Smooth muscle cell (in vitro differentiated cells): ENCODE results near the gene ALG8. TPM values are rescaled to one million over a fixed set of nuclear protein-coding genes. Genes with fewer than 3 reads are reported as not detected.
"Not testable (repeated sequence)": the region's sequence is repeated elsewhere in the genome, so short reads cannot be mapped to it uniquely, and the experiment has no call there.

Source experiments
- DNase-seq: peaks from one replicate; lab custom pipeline; 2025; ENCODE audit not compliant: unreplicated experiment; lab: John Stamatoyannopoulos, UW
- H2AFZ ChIP-seq: fragments of 200-600 bp; sonication (generic); 2 replicates; pipeline ENCODE4 v1.6.0; 2016; ENCODE audit warnings: antibody characterized with exemption, low read depth, mild to moderate bottlenecking
- H3F3A ChIP-seq: fragments of 200-600 bp; sonication (generic); 2 replicates; pipeline ENCODE4 v1.6.0; 2017; ENCODE audit warnings: antibody characterized with exemption, low read depth
- H3K27ac ChIP-seq: fragments of 200-600 bp; sonication (generic); 2 replicates; pipeline ENCODE4 v1.5.1; 2016; ENCODE audit warnings: low read depth, mild to moderate bottlenecking
- H3K27me3 ChIP-seq: fragments of 200-600 bp; sonication (generic); 2 replicates; pipeline ENCODE4 v1.6.1; 2016; ENCODE audit warnings: low read depth, mild to moderate bottlenecking
- H3K36me3 ChIP-seq: fragments of 200-600 bp; sonication (generic); 2 replicates; pipeline ENCODE4 v1.5.1; 2016; ENCODE audit warnings: low read depth
- H3K4me1 ChIP-seq: fragments of 200-600 bp; sonication (generic); 2 replicates; pipeline ENCODE4 v1.5.1; 2016; ENCODE audit warnings: low read depth
- H3K4me2 ChIP-seq: fragments of 200-600 bp; sonication (generic); 2 replicates; pipeline ENCODE4 v1.6.0; 2016; ENCODE audit warnings: mild to moderate bottlenecking
- H3K4me3 ChIP-seq: fragments of 200-600 bp; sonication (generic); 2 replicates; pipeline ENCODE4 v1.5.1; 2016; ENCODE audit warnings: mild to moderate bottlenecking
- H3K79me2 ChIP-seq: fragments of 200-600 bp; sonication (generic); 2 replicates; pipeline ENCODE4 v1.6.0; 2016; ENCODE audit warnings: low read depth, mild to moderate bottlenecking
- H3K9ac ChIP-seq: fragments of 200-600 bp; sonication (generic); 2 replicates; pipeline ENCODE4 v1.6.0; 2016; ENCODE audit warnings: low read depth
- H3K9me3 ChIP-seq: fragments of 200-600 bp; sonication (generic); replicated peaks from 2 replicates; pipeline ENCODE4 v1.5.1; 2016; ENCODE audit warnings: low read depth
- H4K20me1 ChIP-seq: fragments of 200-600 bp; sonication (generic); 2 replicates; pipeline ENCODE4 v1.6.0; 2016; ENCODE audit warnings: low read depth
- CTCF ChIP-seq: fragments of 200-600 bp; sonication (generic); IDR thresholded peaks from 2 replicates; pipeline ENCODE4 v1.5.1; 2017; ENCODE audit warnings: borderline replicate concordance, mild to moderate bottlenecking, antibody characterized with exemption; ENCODE audit not compliant: insufficient read depth, poor library complexity, severe bottlenecking
- WGBS: methylation state at CpG from one replicate; pipeline ENCODE4 v1.1.7; 2016; ENCODE audit warnings: low lambda C conversion rate; 5-methylcytosine and 5-hydroxymethylcytosine counted together
- polyA plus RNA-seq: library from polyadenylated mRNA; unstranded; fragments of >200 nt; fragmentation: Nextera tagmentation; extraction: Ambion mirVana; gene quantifications from 2 replicates; pipeline ENCODE4 v1.2.1, GENCODE V29; 2016
- total RNA-seq: library from RNA; depleted of rRNA; stranded (reverse); fragments of >200 nt; gene quantifications from 2 replicates; pipeline ENCODE4 v1.2.3, GENCODE V29; 2014

Gene ALG8
- total and polyA plus RNA-seq, 2 experiments from 2014 or later = 62.0 to 68.3 TPM

- Histone ChIP-seq H3F3A (no peaks in the 10 kb centered on the region), H3K27me3 (no peaks in the 10 kb centered on the region), H3K9ac (no peak overlapping the region), H3K27ac (no peak overlapping the region), H3K4me3 (no peak overlapping the region), H3K4me1 (no peaks in the 10 kb centered on the region), H3K4me2 (no peak overlapping the region), H4K20me1 (no peaks in the 10 kb centered on the region), H3K79me2 (no peaks in the 10 kb centered on the region), H3K9me3 (no peaks in the 10 kb centered on the region), H2AFZ (no peak overlapping the region), H3K36me3 (peaks cover 5% of the 10 kb centered on the region)
- DNase-seq = no peak
- WGBS = 96% methylated on average over 5 of the region's 5 CpGs
- no peak for TF ChIP-seq CTCF
Observed at GRCh38 chr11:78100261-78100660, 39.2 kb downstream of the ALG8 start.

GRCh38 chr11:78099666-78100065 lies 39.8 kb downstream of the ALG8 start:
- H3F3A ChIP-seq = no peaks in the 10 kb centered on the region
- H3K27ac ChIP-seq = no peak overlapping the region
- H3K79me2 ChIP-seq = no peaks in the 10 kb centered on the region
- peaks cover 5% of the 10 kb centered on the region for H3K36me3 ChIP-seq
- DNase-seq = no peak
- 94% methylated on average over 4 of the region's 4 CpGs for WGBS
- no peak overlapping the region for H2AFZ ChIP-seq
- H3K9ac ChIP-seq = no peak overlapping the region
- no peaks in the 10 kb centered on the region for H3K9me3 ChIP-seq
- H3K4me2 ChIP-seq = no peak overlapping the region
- TF ChIP-seq CTCF = no peak
- H3K4me3 ChIP-seq = no peak overlapping the region
- H3K27me3 ChIP-seq = no peaks in the 10 kb centered on the region
- no peaks in the 10 kb centered on the region for H3K4me1 ChIP-seq
- H4K20me1 ChIP-seq = no peaks in the 10 kb centered on the region

- H3K4me3 ChIP-seq = no peak overlapping the region
- DNase-seq = no peak
- no peaks in the 10 kb centered on the region for H3K4me1 ChIP-seq
- 97% methylated on average over 7 of the region's 7 CpGs for WGBS
- peaks cover 5% of the 10 kb centered on the region for H3K36me3 ChIP-seq
- H3K9me3 ChIP-seq = no peaks in the 10 kb centered on the region
- TF ChIP-seq CTCF = no peak
- H3K9ac ChIP-seq = no peak overlapping the region
- H3K27ac ChIP-seq = no peak overlapping the region
- no peaks in the 10 kb centered on the region for H4K20me1 ChIP-seq
- H3K27me3 ChIP-seq = no peaks in the 10 kb centered on the region
- H3K79me2 ChIP-seq = no peaks in the 10 kb centered on the region
- H3K4me2 ChIP-seq = no peak overlapping the region
- no peaks in the 10 kb centered on the region for H3F3A ChIP-seq
- H2AFZ ChIP-seq = no peak overlapping the region
Observed at GRCh38 chr11:78097666-78098385, 41.6 kb downstream of the ALG8 start.

- Histone ChIP-seq H3K9me3 (no peaks in the 10 kb centered on the region), H3K4me2 (no peak overlapping the region), H3K9ac (no peak overlapping the region), H3K4me1 (no peaks in the 10 kb centered on the region), H3K4me3 (no peak overlapping the region), H2AFZ (no peak overlapping the region), H3K36me3 (no peaks in the 10 kb centered on the region), H3K27me3 (no peaks in the 10 kb centered on the region), H3K79me2 (no peaks in the 10 kb centered on the region), H4K20me1 (no peaks in the 10 kb centered on the region), H3K27ac (no peak overlapping the region), H3F3A (no peaks in the 10 kb centered on the region)
- 95% methylated on average over 2 of the region's 2 CpGs for WGBS
- no peak for DNase-seq
- TF ChIP-seq CTCF = no peak
Observed at GRCh38 chr11:78094250-78094649, 45.2 kb downstream of the ALG8 start.

GRCh38 chr11:78086521-78087074 lies 52.8 kb downstream of the ALG8 start:
- not testable (repeated sequence) for H3K79me2 ChIP-seq, H3K4me2 ChIP-seq, H3K9me3 ChIP-seq, H4K20me1 ChIP-seq, H3F3A ChIP-seq, H3K36me3 ChIP-seq, H3K27ac ChIP-seq, H3K4me1 ChIP-seq, H3K4me3 ChIP-seq, H2AFZ ChIP-seq, H3K9ac ChIP-seq, DNase-seq, H3K27me3 ChIP-seq
- WGBS = 83% methylated on average over 6 of the region's 6 CpGs
